Amygdala (tissue), 56 donors: ENCODE results near the gene RPS24.
"Not testable (repeated sequence)": the region's sequence is repeated elsewhere in the genome, so short reads cannot be mapped to it uniquely, and the experiment has no call there.

Experiments
- DNase-seq, 56 donors: peaks; one replicate each; lab custom pipeline; 2025; lab: John Stamatoyannopoulos, UW

Gene RPS24

DNA sequence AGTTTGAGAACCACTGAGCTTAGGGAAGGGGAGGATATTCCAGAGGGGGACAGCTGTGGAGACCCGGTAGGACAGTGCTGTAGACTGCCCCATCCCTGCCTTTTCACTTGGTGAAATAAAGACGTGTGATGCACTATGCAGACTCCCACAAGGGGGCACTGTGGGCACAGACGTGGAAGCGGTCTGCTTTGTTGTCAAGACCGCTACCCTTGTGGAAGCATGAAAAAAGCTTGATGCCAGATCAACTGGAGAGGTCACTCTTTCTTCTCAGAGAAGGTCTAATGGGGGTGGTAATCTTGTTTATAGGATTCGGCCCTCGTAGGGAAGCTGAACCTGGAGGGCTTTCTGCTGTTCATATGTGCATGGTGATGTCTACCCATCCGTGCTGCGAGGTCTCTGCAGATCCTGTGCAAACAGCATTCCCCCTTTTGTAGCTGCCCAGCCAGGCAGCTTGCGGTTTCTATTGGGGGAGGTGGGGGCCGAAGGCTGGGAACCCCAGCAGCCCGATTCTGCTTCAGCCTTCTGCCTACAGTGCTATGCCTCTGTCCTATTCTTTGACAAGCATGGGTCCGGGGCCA, 13.7 kb downstream of the RPS24 start:
- peak; percentile 23 to 97 (median 76) for DNase-seq

DNA sequence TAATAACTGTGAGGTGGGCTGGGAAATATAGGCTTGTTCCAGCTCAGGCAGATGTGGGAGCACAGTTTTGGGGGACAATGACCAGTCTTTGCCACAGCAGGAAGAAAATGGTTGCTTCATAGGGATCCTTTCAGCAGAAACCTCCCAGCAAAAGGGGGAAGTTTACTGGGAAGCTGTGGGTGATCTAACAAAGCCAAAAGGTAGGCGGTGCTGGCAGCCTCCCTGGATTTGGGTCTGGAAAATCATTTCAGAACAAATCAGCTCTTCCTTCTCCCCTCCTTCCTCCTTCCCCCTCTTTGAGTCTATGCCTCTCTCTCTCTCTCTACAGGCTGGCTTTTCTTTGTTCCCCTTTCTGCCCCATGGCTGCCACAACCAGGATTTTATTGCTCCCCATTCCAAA, 16.2 kb downstream of the RPS24 start:
- no peak for DNase-seq

DNA sequence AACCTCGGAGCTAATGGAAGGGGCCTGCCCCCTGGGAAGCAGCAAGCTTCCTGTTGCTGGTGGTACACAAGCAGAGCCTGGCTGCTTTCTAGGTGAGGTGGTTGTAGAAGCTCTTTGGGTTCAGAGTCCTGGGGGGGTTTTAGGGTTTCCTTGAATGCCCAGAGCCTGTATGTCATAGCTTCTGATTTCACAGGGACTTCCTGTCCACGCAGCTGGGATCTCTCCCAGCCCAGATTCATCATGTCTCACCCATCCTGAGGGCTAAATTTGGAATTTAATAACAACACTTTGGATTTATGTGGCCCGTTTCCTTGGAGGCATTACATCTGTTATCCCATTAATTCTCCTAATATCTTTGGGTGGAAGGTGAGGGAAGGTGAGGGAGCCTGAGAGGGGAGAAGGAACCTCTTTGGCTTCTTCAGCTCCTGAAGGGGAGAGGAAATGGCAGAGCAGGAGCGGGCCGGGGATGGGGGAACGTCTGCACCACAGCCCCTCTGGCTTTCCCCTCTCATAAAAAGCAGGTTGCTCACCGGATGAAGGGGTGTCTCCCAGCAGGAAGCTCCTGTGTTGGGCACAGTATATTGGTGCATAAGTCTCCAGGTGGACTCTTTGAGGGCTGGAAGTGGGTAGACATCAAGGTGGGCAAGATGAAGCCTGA, 19.7 kb downstream of the RPS24 start:
- DNase-seq, result no peak

DNA sequence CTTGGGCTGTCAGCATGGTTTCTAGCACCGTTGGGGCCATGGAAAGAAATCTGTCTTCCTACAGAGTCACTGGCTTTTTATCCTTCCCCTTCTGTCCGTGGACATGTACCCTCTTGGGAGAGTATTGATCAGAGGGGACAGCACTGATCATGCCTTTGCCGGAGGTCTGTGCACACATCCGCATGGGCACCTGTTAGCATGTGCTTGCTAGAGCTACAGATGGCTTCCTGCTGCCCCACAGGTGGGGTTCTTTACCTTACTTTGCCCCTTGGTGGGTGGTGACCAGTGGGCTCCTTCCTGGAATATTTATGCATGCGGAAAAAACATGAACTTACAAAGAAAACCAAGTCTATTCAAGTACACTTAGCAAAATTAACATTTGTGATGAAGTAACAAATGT, 24.9 kb downstream of the RPS24 start:
- DNase-seq, result no peak

DNA sequence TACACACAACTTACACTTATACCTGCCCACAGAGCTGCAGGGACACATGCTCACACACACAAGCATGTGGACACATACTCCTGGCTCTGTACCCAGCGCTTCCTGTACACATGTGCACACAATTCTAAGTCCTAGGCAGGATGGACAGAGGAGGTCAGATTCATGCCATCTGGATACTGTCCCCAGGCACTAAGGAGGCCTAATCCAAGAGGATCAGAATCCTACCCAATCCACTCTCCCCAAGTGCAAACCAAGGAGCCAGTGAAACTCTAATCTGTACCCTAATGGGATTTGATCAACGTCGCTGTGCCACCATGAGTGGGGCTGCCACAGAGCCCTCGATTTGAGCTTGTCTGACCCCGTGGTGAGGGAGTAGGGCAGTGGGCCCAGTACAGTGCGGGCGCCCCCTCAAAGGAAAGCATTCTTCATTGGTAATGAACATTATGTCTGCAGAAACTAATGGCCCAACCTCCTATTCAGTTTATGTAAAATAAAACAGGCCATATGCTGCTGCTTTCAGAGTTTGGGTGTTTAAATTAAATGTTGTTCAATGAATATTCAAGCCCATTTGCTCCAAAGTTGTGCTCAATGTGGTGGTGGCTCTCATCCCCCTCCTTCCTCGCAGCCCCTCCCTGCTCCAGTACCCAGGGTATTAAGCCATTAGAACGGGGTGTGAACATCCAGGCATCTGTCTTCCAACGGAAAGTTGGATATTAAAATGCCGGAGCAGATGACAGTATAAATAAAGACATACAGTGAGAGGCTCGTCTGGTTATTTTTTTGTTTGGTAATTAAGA, 26.4 kb downstream of the RPS24 start:
- DNase-seq, result peak in 2 of 56 donors; percentile 5 to 18

DNA sequence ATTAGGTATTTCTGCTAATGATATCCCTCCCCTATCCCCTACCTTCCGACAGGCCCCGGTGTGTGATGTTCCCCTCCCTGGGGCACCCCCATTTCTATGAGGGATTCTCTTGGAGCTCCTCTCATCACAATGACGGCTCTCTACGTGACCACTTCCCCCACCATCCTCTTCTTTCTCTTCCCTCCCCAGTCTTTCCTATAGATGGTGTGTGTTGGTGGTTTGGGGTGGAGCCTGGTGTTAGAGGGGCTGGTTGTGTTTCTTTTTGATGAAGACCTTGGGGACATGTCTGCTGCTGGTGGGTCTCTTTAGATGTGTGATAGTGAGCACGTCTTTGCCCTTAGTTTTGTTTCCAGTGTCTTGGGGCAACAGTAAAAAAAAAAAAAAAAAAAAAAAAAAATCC, 28.6 kb downstream of the RPS24 start:
- no peak for DNase-seq

DNA sequence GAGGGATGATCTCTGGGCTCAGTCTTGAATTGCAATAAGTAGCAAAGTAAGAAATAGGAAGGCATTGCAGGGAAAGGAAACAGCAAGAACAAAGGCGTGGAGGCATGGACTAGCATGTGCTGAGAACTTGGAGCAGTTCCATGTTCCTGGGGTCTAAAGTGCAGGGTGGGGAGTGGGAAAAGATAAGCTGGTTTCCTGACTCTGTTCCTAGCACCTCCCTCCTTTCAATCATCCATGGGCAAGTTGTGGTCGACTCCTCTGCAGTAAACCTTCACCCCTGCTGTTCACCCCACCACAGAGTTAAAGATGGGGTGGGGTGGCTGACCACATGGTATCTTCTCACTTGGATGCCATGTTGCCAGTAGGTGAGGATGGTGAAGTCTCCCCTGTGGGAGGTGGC, 29.6 kb downstream of the RPS24 start:
- no peak for DNase-seq

DNA sequence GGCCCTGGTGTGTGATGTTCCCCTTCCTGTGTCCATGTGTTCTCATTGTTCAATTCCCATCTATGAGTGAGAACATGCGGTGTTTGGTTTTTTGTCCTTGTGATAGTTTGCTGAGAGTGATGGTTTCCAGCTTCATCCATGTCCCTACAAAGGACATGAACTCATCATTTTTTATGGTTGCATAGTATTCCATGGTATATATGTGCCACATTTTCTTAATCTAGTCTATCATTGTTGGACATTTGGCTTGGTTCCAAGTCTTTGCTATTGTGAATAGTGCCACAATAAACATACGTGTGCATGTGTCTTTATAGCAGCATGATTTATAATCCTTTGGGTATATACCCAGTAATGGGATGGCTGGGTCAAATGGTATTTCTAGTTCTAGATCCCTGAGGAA, 31.3 kb downstream of the RPS24 start:
- not testable (repeated sequence) for DNase-seq

DNA sequence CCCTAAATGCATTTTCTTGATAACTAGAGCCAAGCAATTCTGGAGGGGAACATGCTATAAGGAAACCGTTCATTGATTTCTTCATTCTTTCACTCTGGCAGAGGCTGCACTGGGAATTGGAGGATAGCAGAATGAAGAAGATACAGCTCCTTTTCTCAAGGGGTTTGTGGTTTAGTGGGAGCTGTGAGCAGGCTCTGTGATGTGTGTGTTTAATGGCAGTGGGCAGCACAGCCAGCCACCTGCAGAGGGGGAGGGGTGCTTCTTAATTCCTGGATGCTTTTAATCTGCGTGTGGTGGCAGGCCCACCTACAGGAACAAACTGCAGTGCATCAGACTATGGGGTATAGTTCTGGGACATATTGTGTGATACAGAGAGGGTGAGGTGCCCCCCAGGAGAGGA, 31.9 kb downstream of the RPS24 start:
- no peak for DNase-seq

DNA sequence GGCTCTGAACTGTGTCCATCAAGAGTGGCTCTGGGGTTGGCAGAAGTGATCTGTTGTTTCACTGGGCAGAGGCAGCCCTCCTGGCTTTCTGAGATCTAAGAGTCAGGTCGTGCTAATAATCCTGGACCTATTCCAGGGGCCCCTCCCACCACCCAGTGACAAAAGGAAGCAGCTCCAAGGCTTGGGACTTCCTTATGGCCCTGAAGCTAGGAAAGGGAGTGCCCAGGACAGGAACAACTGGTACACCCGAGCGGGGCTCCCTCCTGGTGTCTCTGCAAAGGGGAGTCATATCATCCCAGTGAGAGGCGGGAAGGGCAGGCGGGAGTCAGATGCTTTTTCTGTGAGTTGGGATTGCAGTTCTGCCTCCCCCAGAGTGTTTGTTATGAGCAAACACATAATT, 32.3 kb downstream of the RPS24 start:
- DNase-seq, result peak in 1 of 56 donors; percentile 6

DNA sequence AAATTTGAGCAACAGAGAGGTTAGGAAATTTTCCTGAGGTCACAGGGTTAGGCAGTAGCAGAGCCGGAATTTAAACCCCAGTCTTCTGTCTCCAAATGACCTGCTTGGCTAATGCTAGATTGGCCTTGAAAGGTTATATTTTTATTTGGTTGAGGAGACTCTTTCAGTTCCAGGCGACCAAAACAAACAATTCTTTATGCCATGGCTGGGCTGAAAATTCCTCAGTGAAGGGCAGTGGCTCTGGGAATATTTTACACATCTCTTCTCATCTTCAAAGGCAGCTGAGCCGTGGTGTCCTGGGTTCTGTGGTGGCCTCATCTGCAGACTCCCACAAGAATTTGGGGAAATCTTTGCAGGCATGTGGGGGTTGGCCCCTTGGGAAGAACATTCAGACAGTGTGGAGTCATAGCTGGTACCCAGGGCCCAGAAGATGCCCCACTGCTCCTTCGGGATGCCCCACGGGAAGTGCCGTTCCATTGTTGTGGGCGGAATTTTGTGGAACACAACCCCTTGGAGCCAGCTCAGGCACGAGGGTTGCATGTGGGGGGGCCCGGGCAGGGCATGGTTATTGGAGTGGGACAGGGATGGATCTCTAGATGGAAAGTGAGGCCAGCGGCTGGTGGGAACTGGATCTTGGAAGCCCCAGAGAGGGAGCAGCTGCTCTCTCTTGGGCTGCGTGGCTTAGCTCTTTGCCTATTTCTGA, 33.2 kb downstream of the RPS24 start:
- no peak for DNase-seq

DNA sequence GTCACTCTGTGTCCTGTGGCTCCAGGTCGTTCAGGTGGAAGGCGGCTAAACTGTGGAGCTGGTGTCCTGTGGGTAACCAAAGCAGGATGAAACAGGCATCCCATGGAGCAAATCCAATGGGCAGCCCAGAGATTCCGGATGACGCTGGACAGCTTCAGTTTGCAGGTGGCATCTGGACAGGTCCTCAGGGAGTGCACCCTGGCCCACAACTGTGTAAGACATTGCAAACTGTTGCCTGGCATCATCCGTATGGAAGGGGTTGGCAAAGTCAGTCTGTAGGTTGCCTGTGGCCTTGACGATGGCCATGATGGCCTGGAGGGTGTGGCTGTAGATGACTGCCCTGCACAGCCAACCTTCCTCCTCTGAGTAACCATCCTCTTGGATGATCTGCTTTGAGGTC, 35.5 kb downstream of the RPS24 start:
- no peak for DNase-seq

DNA sequence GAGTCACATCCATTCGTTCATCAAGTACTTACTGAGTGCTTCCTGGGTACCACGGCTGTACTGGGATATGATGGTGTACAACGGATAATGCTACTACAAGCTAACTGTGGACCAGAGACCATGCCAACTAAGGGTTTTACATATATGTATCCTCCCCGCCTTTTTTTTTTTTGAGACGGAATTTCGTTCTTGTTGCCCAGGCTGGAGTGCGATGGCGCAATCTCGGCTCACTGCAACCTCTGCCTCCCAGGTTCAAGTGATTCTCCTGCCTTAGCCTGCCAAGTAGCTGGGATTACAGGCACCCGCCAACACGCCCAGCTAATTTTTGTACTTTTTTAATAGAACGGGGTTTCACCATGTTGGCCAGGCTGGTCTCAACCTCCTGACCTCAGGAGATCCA, 36.4 kb downstream of the RPS24 start:
- DNase-seq, result not testable (repeated sequence)

DNA sequence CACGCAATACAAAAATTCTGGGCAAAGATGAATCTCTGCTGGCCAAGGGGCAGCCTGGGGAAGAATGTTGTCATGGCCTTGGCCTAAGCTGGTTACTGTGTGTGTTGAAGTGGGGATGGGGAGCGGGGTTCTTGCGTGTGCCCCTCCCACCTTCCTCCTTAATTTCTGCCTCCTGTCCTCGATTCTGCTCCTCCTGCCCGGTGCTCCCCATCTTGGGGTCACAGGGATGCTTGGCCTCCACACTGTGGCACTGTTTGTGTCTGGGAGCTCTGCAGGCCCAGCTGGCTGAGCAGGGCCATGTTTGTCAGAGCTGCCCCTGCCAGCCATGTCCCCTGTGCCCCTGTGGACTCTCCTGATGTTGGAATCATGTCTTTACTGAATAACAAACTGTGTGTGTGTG, 37.1 kb downstream of the RPS24 start:
- DNase-seq, result no peak

DNA sequence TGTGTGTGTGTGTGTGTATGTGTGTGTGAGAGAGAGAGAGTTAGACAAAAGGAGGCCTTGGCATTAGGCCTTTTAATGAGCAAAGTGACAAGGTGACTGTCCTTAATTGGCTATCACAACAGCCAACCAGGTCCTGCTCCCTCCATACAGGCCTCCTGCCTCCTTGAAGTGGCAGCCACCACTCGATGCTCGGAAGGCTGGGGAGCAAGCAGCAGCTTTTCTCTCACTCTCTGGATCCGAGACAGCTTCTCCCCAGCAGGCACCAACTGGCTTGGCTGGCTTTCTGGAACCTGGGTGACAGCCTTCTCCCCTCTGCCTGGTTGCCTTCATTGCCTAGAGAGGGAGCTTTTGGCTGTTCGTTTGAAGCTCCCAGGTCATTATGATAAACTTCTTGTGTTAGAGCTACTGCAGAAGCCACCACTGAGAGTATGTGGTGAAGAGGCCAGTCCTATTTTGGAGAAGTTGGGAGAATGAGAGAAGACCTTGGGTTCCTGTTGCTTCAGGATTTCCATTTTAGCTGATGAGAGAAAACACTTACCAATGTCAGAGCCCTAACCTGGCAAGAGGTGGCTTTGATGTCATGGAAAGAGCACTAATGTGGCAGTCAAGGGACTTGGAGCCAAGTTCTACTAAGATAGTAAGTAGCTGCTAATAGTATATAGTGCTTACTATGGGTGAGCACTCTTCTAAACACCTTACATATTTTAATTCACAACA, 37.6 kb downstream of the RPS24 start:
- no peak for DNase-seq

DNA sequence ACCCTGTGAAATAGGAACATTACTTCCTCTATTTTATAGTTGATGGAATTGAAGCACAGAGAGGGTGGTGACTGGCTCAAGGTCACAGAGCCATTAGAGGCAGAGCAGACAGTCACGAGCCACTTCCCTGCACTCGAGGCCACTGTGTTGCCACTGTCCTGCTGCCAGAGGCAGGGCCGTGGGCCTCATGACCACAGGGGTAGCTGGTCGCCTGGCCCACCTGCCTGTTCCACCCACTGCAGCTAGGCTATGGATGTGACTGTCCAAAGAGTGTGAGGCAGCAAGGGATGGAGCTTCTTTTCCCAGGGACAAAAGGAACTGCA, 38.2 kb downstream of the RPS24 start:
- no peak for DNase-seq

DNA sequence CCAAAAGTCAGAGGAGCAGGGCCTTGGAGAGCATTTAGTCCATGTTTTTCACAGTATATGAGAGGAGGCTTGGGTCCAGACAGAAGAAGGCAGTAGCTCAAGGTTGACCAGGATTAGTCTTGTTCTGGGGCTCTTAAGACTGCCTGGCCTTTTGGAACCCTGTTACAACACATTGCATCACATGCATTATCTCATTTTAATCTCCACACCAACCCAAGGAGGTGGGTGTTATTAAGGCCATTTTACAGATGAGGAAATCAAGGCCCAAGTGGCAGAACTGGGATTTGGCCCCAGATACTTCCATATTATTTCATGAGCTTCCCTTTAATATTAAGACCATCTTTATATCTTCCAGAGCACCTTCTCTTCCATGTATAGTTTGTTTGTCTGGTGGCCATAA, 38.8 kb downstream of the RPS24 start:
- no peak for DNase-seq

DNA sequence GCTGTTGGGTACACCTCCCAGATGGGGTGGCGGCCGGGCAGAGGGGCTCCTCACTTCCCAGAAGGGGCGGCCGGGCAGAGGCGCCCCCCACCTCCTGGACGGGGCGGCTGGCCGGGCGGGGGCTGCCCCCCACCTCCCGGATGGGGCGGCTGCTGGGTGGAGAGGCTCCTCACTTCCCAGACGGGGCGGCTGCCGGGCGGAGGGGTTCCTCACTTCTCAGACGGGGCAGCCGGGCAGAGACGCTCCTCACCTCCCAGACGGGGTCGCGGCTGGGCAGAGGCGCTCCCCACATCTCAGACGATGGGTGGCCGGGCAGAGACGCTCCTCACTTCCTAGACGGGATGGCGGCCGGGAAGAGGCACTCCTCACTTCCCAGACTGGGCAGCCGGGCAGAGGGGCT, 42.1 kb downstream of the RPS24 start:
- not testable (repeated sequence) for DNase-seq

DNA sequence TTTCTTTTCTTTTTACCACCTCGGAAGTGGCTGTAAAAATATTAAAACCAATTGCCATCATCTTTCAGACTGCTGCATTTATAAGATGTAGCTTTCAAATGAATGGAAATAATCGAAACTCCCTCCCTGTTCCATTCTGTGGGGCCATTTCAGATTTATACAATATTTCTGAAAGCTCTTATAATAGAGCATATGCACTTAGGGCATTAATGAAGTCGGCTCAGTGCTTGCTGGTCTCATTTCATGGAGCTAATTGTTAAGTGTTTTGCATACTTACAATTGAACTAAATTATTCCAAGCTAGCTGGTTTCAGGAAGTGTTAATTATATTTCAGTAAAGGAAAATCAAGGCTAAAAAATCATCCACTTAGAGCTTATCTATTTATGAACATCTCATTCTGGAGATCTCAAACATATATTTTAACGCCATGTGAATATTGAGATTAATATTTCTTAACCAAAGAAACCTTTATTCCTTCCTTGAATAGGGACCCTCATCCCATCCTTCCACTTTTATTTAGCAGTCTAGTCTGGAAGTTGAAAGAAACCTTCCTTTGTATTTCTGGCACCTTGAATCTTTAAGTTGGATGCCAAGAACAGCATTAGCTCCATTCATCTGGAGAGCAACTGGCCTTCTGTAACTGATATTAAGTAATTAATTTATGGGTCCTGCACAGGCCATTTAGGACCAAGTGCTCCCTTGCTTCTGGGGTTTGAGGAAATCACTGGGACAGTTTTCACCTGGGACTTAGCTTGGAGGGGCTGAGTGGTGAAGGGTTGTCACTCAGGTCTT, 45.1 kb downstream of the RPS24 start:
- DNase-seq, result no peak

DNA sequence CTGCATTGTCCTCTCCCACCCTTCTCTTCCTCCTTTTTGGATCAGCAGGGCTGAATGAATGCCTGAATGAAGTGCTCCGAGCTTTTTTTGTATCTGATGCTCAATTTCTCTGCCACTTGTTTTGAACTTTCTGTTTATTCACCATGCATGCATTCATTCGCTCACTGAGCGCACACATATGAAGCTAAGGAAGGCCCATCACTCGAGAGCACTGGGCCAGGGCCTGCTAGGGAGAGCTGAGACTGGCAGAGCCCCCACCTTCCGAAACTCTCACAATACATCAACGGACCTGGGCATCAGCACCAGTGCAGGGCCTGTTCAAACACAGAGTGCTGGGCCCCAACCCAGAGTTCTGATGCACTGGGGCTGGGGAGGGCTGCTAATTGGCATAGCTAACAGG, 45.7 kb downstream of the RPS24 start:
- no peak for DNase-seq
